Activated CD4-positive, alpha-beta T cell treated with anti-CD3 and anti-CD28 coated beads for 48 hours (primary cell): ENCODE results near the gene SPOCK3.
"Not testable (repeated sequence)": the region's sequence is repeated elsewhere in the genome, so short reads cannot be mapped to it uniquely, and the experiment has no call there.

Experiments used
- DNase-seq: peaks from one replicate; pipeline ENCODE4 v3.0.0-alpha.2; 2020

Gene SPOCK3

GRCh38 chr4:166924424-166924823 is 309.9 kb downstream of the SPOCK3 start:
- no peak for DNase-seq

GRCh38 chr4:166913926-166914325 is 320.4 kb downstream of the SPOCK3 start:
- no peak for DNase-seq

- DNase-seq, result no peak
Observed at GRCh38 chr4:166903408-166903807, 330.9 kb downstream of the SPOCK3 start.

DNA sequence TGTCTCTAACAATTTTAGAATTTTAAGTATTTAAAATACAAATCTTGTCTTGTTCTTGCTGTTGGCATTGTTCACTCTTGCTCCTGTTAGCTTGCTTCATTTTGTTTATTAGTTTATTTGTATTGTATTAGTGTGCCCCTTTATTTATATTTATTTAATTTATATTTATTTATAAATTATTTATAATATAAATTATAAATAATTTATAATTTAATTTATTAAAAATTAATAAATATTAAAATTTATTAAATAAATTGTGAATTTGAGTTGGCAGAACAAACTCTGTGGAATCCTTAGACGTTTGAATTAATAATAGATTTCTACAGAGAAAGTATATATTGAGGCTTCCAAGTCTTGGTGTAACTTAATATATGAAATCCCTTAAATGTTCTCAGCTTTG is 331.4 kb downstream of the SPOCK3 start:
- no peak for DNase-seq

- DNase-seq, result no peak
Observed at GRCh38 chr4:166896254-166896653, 338.0 kb downstream of the SPOCK3 start.

DNA sequence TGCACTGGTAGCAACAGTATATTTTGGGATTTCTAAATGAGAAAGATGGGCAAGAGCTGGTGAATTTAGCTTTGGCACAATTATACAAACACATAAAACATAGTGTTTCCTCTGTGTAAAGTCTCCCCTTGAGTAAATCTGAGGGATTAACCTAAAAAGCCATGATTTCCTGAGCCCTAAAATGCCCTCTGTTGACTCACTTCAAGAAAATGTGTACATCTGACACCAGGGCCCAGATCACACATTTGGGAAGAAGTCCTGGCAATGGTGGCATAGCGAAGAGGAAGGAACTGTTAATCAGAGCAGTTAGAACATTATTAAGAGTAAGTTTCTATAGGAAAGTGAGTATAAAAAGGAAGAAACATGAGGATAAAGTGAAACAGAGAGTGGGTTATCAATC is 338.5 kb downstream of the SPOCK3 start:
- no peak for DNase-seq

- DNase-seq, result no peak
Observed at GRCh38 chr4:166887457-166887856, 346.8 kb downstream of the SPOCK3 start.

- no peak for DNase-seq
Observed at GRCh38 chr4:166886718-166887117, 347.6 kb downstream of the SPOCK3 start.

DNA sequence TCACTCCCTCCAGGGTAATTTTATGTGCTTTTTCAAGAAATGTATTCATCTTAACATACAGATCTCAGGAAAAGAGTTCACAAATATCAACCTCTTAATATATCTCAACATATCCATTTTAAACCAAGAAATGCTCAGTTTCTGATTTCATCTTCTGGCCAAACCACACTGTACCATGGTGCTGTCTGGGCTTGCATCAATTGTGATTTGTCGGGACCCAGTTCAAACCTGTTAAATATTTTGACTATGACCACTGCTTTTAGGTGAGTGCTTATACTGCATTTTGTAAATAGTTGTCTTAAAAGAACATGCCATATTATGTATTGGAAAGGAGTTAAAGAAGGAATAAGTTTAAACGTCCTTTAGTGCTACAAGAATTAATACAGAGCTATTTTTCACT is 352.1 kb downstream of the SPOCK3 start:
- no peak for DNase-seq

- no peak for DNase-seq
Observed at GRCh38 chr4:166875821-166876220, 358.5 kb downstream of the SPOCK3 start.

GRCh38 chr4:166862032-166862431 is 372.3 kb downstream of the SPOCK3 start:
- DNase-seq, result no peak

GRCh38 chr4:166850398-166850797 is 383.9 kb downstream of the SPOCK3 start:
- not testable (repeated sequence) for DNase-seq

DNA sequence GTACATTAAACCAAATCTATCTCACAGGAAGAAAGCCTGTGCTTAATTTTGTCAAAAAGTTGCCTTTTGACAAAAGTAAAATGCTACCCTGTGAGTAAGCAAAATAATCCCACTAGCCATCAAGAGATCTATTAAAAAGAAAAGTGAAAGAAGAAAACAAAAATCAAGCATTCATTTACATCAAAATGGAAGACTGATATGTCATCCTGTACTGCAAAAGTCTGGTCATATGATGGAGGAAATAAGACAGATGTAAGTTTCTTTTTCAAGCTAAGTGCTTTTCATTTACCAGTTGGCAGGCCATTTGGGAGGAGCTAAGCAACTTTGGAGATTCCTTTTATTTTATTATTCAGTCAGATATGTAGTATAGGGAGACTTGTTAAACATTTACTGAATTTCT is 387.4 kb downstream of the SPOCK3 start:
- DNase-seq, result no peak

DNA sequence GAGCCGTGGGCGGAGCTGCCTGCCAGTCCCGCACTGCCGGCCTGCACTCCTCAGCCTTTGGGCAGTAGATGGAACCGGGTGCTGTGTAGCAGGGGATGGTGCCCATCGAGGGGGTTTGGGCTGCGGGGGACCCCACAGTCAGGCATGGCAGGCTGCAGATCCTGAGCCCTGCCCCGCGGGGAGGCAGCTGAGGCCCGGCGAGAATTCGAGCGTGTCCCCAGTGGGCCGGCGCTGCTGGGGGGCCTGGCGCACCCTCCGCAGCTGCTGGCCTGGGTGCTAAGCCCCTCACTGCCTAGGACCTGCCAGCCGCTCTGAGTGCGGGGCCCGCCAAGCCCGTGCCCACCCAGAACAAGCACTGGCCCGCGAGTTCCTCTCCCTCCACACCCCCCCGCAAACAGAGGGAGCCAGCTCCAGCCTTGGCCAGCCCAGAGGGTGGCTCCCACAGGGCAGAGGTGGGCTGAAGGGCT is 391.5 kb downstream of the SPOCK3 start:
- no peak for DNase-seq

GRCh38 chr4:166839615-166840251 is 394.6 kb downstream of the SPOCK3 start:
- no peak for DNase-seq

DNA sequence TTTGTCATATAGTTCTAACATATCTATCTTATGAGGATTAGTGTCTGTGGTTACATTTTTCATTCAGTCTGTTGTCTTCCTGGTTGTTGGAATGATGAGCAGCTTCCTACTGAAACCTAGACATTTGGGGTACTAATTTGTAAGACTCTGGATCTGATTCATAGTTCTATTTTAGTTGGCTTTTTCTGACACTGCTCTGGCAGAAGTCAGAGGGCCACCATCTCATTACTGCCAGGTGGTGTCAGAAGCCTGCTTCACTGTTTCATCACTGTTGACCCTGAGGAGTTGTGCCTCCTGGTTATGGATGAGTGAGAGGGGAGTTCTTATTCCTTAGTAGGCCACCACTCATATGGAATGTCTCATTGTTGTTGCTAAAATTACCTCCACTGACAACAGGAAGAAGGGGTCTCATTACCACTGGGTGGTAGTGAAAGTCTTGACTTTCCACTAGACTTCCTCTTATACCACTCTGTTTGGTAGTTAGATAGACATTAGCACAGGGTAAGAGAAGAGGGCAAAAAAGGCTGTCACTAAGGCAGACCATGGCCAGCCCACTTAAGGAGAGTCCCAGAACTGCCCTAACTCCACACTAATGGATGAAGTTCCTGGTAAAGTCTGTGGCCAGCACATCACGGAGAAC is 395.2 kb downstream of the SPOCK3 start:
- DNase-seq, result no peak

- DNase-seq, result no peak
Observed at GRCh38 chr4:166836865-166837264, 397.4 kb downstream of the SPOCK3 start.

DNA sequence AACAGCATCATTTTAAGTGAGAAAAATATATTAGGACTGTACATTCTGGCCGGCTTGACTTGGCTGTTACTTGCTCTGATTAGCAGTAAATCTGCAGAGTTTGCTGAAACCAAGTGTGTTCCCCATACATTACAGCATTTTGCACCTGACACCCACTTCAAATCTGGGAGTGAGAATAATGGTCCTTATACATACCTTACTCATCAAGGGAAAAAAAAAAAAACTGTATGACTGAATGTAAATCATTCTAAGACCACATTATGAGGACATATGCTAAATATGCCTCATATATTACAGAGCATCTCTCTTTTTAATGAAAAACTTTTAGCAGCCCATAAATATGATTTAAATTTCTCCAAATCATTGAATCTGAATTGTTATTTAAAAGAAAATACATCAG is 406.7 kb downstream of the SPOCK3 start:
- no peak for DNase-seq

GRCh38 chr4:166827167-166827566 is 407.1 kb downstream of the SPOCK3 start:
- no peak for DNase-seq

GRCh38 chr4:166823848-166824247 is 410.4 kb downstream of the SPOCK3 start:
- no peak for DNase-seq

GRCh38 chr4:166823126-166823525 is 411.2 kb downstream of the SPOCK3 start:
- DNase-seq, result no peak

GRCh38 chr4:166822386-166822785 is 411.9 kb downstream of the SPOCK3 start:
- no peak for DNase-seq

GRCh38 chr4:166816890-166817289 is 417.4 kb downstream of the SPOCK3 start:
- no peak for DNase-seq

GRCh38 chr4:166808380-166808779 is 425.9 kb downstream of the SPOCK3 start:
- no peak for DNase-seq

- DNase-seq, result no peak
Observed at GRCh38 chr4:166802346-166802745, 431.9 kb downstream of the SPOCK3 start.
